ENCODE data around the gene DSTYK.
"Not testable (repeated sequence)": the region's sequence is repeated elsewhere in the genome, so short reads cannot be mapped to it uniquely, and the experiment has no call there.

The DSTYK gene

GRCh38 chr1:205240118-205240517, 28.6 kb upstream of the DSTYK start:
- DNase-seq = no peak

DNA sequence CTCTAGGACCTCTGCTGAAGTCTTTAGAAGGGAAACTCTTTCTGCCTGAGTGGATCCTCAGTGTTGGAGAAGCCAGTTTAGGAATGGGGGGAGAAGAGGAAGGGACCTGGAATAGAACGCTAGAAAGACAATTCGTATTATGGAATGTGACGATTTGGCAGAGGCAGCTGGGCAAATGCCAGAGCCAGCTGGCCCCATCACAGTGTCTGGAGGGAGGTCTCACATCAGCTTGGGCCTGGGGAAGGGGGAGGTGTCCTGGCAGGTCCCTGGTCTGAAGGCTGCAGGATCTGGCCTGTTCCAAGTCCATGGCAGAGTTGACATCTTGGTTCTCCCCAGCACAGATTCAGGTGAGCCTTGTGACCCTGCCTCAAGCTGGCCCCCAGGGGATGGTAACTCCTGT, 27.6 kb upstream of the DSTYK start:
- no peak for DNase-seq

DNA sequence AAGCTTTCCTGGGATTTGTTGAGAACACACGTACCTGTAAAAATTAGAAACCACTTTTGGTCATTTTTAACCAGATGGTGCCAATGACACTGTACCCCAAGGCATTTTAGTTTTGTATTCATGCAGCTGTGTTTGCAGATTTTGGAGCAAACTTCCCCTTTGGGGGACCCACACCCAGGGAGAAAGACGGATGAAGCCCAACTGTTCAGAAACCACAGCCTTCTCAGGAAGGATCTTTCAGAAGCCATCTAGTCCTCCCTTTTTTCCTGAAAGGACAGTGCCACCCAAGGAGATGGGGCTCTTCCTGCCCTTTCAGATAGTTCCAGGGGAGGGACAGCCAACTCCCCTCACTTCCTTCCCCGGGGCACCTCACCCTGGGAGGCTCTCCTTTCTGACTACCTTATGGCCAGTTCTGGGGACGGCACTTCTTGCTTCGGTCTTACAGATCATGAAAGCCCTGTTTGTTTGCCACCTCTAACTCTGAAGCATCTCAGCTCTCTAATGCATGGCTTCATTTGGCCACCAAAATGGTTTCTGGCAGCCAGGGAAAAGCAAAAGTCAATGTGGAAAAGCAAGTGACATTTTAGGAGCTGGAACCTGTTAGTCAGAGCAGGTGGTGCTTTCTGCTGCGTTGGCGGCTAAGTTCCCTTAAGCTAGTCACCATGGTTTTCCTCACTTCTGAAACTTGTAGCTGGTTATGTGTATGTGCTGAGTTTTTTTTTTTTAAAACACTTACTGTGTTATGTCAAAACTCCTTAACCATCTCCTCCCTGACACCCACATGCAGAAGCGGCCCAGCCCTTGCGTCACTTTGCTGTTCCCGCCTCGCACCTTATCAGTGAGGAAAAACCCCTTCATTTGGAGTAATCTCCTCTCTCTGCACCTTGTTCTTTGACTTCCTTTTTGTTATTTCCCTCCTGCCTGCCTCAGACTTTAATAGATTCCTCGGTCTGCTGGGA, 26.3 kb upstream of the DSTYK start:
- peak in 1 of 2 donors; percentile 36 for DNase-seq

DNA sequence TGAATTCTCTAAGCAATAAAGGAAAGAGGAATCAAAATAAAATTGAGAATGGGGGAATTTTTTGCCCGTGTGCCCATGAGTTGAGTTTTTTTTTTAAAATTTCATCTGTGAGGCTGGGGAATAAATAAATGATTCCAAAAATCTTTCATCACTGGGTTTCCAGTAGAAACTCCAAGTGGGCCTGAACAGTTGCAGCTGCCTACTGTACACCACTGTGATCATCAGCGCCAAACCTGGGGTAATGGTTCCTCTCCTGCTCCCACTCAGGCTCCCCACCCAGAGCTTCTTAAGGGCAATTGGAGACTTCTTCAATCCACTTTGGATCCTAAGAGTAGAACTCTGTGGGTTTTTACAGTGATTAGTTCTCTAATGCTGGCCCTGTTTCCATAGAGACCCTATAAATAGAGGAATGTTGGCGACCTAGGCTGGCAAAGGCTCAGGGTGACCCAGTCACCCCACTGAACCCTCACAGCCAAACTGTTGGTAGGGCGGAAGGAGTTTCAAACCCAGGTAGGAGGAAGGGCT, 25.5 kb upstream of the DSTYK start:
- no peak for DNase-seq

GRCh38 chr1:205236526-205236925, 25.0 kb upstream of the DSTYK start:
- DNase-seq = no peak

DNA sequence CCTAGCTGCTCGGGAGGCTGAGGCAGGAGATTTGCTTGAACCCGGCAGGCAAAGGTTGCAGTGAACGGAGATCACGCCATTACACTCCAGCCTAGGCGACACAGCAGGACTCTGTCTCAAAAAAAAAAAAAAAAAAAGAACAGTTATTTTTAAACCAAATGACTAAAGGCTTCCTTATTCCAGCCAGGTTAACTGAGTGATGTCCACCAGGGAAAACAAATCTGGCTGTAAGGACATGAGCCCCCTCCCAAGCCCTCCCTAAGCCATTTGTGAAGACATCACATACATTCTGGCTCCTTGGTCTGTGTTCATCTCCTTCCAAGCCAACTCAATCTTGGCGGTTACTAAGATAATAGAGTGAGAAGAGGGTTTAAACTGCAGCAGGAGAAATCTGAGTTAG, 24.4 kb upstream of the DSTYK start:
- DNase-seq = no peak

DNA sequence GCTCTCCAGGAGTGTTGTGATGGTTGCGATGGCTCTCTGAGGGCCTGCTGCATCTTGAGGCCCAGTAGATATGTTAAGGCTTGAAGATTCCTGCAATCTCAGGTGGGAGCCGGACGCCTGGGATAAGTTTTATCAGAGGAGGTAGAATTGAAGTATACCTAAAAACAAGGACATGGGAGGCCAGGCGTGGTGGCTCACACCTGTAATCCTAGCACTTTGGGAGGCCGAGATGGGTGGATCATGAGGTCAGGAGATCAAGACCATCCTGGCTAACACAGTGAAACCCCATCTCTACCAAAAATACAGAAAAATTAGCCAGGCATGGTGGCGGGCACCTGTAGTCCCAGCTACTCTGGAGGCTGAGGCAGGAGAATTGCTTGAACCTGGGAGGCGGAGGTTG, 22.5 kb upstream of the DSTYK start:
- DNase-seq = not testable (repeated sequence)

DNA sequence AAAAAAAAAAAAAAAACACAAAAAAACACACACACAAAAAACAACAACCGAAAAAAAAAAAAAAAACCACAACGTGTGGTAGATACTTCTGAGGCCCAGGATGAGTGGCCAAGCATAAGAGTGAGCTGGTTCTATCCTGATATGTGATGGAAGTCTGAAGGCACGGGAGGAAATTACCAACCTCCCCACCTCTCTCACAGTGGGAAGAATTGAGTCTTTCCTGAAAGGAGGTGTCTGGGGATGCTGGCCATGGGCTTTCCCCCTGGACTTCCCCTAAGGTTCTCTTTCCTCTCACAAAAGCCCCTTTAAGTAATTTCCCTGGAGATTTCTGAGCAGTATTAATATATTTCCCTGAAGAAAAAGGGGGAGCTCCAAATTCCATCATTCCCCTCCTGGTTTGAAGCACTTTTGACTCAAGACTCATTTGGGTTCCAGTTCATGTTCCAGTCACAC, 21.5 kb upstream of the DSTYK start:
- no peak for DNase-seq

- no peak for DNase-seq
Observed at GRCh38 chr1:205232127-205232820, 20.8 kb upstream of the DSTYK start.

DNA sequence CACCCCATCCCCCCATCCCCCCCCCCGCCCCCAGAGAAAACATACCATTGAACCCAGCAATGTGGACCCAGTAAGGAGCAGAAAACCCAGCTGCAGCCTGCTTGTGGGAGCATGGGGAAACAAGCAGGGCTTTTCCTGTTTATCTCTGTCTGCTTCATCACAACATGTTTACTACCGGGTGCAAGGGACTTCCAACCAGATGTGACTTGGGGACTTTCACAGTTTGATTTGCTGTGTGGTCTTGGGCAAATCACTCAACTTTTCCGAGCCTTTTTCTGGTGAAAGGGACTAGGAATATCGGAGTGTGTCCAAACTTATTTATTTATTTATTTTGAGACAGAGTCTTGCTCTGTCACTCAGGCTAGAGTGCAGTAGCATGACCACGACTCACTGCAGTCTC, 19.5 kb upstream of the DSTYK start:
- DNase-seq = peak in 1 of 2 donors; percentile 41

- peak in 1 of 2 donors; percentile 51 for DNase-seq
Observed at GRCh38 chr1:205229916-205230700, 18.6 kb upstream of the DSTYK start.

GRCh38 chr1:205229399-205229871, 17.9 kb upstream of the DSTYK start:
- DNase-seq = peak; percentile 83 to 88

GRCh38 chr1:205228093-205228521, 16.6 kb upstream of the DSTYK start:
- DNase-seq = no peak

DNA sequence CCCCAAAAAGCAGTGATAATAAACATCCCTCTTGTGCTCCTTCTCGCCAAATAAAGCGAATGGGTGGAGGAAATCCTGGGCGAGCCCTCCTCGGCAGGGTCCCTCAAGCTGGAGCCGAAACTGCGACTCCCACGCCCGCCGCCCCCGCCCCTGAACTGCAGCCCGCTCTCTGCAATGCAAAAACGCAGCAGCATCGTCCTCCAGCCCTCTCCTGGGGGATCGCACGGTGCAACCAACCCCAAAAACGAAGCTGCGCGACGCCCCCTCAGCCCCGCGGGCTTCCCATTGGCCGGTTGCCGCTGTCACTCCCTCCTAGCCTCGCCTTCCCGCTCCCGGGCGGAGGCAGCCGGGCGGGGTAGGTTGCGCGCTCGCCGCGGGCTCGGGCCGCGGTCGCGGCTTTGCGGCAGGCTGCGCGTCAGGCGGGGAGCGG, 16.1 kb upstream of the DSTYK start, which contains the start of gene TMCC2:
Gene TMCC2 (plus strand): TSS at position 363 of the 430 bp plus-strand sequence. CDS start 619 bp downstream, outside the sequence.
- peak; percentile 93 to 95 for DNase-seq

- peak in 1 of 2 donors; percentile 49 for DNase-seq
Observed at GRCh38 chr1:205226868-205227583, 15.5 kb upstream of the DSTYK start.

- no peak for DNase-seq
Observed at GRCh38 chr1:205225901-205226765, 14.6 kb upstream of the DSTYK start.

DNA sequence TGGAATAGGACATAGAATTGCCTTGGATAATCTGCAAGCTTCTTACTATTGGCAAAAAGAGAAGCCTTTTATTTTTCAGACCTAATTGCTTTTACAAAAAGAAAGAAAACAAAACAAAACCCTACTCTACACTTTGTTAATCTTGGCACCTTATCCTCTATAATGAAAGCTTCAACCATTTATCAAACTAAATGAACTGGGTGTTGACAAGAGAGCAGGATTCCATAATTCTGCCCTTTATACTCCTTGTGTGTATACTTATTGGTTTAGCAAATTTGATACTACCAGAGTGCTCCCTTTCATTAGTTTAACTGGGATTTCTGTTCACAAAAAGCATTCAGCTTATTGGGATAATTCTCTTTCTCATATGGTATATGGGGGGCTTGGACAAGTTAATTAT, 13.2 kb upstream of the DSTYK start:
- DNase-seq = no peak

DNA sequence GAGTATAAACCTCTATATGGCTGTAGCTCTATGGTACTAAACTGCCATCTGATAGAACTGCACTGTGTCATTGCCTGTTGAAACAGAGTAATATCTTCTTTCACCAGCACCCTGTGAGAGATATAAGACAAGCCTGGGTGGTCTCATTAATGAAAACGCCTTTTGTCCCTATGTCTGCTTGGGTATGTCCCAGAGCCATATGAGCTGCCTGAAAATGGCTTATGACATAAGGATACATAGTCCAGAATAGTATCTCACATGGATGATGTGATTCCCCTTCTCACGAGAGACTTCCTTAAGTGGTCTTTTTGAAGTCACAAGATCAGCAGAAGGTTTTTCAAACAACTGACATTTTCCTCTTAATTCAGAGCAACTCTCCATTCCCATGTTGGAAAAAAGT, 8.9 kb upstream of the DSTYK start:
- DNase-seq = no peak

- no peak for DNase-seq
Observed at GRCh38 chr1:205217418-205217817, 5.9 kb upstream of the DSTYK start.

DNA sequence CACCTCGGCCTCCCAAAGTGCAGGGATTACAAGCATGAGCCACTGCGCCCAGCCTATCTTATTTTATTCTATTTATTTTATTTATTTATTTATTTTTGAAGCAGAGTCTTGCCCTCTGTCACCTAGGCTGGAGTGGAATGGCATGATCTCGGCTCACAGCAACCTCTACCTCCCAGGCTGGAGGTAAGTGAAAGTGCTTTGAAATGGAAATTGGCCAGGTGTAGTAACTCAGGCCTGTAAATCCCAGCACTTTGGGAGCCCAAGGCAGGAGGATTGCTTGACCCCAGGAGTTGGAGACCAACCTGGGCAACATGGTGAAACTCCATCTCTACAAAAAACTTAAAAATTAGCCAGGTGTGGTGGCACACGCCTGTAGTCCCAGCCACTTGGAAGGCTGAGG, 5.1 kb upstream of the DSTYK start:
- no peak for DNase-seq

DNA sequence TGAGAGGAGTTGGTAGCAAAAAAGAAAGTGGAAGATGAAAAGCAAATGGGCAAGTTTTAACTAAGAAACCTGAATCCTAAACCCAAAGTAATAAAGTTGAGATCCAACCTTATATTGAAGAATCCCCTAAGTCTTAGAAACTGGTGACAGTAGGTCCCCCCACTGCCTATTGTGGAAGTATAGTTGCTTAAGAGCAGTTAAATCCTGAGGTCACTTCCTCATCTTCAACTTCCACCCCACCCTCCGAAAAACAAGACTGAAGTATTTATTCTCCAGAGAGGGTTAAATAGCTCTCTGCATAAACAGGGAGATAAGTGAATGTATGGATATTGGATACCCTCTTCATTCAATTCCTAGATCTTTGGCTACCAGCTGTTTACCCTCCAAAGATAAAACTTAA, 3.3 kb upstream of the DSTYK start:
- DNase-seq = no peak
